GM12872 (cell line): Measurements from ENCODE around the gene MRTFA.

Experiments
- TF ChIP-seq, protein P1 (sequence below): IDR thresholded peaks from 3 replicates; pipeline ENCODE4 v1.5.1; 2011; ENCODE audit warnings: low read depth, mild to moderate bottlenecking, low read length, moderate library complexity; ENCODE audit not compliant: insufficient read depth

MRTFA gene

DNA sequence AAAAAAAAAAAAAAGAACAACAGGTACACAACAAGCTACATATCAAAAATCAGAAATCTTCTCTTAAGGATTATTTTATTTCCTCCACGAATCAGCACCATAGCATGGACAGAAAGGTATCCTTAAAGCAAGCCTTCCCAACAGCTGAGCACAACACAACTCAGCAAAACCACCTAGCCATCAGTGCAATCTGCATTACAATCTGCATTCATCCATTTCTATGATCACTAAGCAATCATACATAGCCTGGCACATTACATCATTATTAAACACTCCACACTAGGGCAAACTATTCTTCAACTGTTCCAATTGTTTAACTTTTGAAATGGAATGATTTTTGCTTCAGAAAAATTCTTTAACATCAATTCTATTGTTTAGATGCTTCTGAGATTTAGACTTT lies 29.0 kb downstream of the MRTFA start:
- TF ChIP-seq, protein P1, sequence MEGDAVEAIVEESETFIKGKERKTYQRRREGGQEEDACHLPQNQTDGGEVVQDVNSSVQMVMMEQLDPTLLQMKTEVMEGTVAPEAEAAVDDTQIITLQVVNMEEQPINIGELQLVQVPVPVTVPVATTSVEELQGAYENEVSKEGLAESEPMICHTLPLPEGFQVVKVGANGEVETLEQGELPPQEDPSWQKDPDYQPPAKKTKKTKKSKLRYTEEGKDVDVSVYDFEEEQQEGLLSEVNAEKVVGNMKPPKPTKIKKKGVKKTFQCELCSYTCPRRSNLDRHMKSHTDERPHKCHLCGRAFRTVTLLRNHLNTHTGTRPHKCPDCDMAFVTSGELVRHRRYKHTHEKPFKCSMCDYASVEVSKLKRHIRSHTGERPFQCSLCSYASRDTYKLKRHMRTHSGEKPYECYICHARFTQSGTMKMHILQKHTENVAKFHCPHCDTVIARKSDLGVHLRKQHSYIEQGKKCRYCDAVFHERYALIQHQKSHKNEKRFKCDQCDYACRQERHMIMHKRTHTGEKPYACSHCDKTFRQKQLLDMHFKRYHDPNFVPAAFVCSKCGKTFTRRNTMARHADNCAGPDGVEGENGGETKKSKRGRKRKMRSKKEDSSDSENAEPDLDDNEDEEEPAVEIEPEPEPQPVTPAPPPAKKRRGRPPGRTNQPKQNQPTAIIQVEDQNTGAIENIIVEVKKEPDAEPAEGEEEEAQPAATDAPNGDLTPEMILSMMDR, result no peak

DNA sequence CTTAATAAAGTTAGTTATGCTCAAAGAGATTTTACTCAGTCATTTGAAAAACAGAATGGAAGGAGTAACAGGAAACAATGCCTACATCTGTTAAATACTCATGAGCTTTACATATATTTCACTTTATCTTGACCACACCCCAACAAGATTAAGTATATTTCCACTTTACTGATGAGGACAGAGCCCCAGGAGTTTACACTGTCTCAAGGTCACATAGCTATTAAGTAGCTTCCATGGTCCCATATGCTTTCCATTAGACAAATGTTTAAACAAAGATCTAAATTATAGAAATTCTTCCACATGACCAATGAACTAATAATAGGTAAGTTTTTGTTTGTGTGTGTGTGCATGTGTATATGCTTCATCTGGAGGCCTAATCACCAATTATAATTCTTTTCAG lies 30.2 kb downstream of the MRTFA start:
- TF ChIP-seq, protein P1, result no peak

DNA sequence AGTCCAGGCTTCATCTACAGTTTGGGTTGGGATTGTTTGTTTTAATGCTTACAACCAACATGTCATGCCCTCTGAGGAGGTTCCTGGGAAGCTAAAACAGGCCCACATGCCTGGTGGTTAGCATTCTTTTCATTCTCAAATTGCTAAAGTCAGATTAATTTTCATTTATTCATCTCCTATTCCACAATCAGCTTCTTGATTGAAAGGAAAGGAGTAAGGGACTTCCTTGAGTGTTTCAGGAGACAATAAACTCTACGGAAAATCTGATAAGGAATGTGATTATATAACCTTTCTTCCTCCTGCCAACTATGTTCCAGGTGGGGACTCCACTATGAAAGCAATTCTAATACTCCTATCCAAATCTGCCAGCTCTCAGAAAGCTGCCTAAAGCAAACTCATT lies 30.8 kb downstream of the MRTFA start:
- TF ChIP-seq, protein P1, result no peak

DNA sequence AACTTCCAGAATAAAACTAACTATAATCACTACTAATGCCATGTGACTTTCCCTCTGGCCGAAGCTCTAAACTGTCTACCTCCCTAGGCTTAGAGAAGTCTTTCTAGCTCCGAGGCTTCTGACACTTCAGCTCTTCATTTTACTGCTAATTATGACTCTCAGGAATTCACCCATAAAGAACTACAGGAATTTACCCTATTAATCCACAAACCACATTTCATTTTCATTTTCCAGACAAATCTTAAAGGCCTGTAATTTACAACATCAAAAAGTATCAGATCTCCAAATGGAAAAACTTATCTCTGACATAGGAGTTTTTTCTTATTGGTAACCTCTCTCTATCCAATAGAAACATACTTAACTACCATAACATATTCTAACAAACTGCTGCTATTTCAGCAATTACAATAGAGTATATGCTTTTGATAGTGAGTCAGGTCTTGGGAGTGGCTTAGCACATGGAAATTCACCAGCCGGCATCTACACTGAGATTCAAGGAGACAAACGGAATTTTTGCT lies 33.4 kb downstream of the MRTFA start:
- TF ChIP-seq, protein P1, result no peak

DNA sequence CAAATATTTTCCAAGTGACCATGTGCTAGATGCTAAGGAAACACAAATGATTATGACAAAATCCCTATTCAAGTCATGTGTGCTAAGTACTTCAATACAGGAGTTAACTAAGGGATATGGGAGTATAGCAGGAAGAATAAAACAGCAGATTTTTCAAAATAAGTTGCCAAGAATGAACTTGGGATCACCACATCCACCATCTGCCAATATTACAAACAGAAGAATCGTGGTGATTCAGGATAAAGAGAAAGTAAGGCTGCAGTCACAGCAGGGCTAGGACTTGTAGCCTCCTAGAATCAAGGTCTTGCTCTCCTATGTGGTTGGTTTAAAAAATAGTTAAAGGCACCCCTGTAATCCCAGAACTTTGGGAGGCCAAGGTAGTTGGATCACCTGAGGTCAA lies 34.3 kb downstream of the MRTFA start:
- TF ChIP-seq, protein P1, result no peak

DNA sequence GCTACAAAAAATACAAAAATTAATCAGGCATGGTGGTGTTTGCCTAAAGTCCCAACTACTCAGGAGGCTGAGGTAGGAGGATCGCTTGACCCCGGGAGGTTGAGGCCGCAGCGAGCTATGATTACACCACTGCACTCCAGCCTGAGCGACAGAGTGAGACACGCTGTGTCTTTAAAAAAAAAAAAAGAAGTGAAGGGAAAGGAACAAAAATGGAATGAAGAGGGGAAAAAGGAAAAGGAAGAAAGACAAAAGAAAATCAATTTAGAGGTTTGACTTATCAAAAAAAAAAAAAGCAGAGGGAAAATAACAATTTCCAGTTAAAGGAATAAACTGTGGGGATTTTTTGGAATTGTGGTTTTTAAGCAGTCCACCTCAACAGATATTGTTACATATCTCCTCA lies 36.8 kb downstream of the MRTFA start:
- TF ChIP-seq, protein P1, result no peak

DNA sequence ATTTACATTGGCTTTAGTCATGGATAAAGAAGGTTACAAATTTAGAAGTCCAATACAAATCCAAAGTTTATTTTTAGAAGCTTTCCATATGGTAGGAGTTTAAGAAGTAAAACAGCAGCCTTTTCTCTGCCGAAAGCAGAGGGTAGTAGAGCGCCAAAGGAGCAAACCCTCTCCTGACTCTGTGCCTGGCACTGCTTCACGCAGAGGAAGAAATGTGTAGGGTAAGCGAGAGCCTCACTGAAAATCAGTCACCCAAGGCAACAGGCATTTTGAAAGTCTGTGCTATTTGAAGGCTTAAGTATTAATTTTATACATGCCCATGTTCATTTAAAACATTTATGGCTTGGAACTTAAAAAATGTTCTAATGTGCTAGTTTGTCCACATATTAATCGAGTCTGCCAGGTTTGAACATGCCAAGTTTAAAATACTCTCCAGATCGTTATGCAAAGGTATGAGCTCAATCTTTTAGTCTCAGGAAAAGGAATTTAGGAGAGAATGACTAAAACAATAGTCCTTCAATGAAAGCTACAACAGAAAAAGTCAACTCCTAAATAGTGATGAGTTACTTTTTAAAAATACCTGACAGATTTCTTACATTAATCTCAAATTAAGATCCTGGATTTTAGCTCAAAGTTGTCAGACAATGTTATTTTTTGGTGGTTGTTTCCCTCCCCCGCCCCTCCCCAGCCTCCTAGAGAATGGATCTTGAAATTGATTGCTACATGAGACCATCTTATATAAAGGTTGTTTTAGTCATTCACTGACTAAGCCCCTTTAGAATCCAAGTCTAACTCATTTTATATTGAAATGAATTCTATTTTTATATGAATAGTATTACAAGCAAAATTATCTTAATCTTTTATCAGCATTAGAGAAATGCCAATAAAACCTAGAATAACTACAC lies 38.7 kb downstream of the MRTFA start:
- TF ChIP-seq, protein P1, result no peak
